Activated CD8-positive, alpha-beta memory T cell treated with anti-CD3 and anti-CD28 coated beads, Interleukin-2, amount 10 ng/mL, durations not matched to agents 7 days and 5 days (primary cell): ENCODE measurements around the gene TEX13A. TPM values are rescaled to one million over a fixed set of nuclear protein-coding genes. Genes with fewer than 3 reads are reported as not detected.

ENCODE experiments used
- ATAC-seq: fragments of 150-1000 bp; cut with Tn5 transposase; one replicate; pipeline ENCODE4 v1.10.0; 2021; ENCODE audit warnings: moderate library complexity
- CTCF ChIA-PET: fragments of 350-600 bp; sonication (Branson Sonifier 250); formaldehyde crosslinking; loops from one replicate; lab custom pipeline; 2021; ENCODE audit warnings: antibody characterized with exemption; lab: Charles Lee
- DNase-seq: peaks from one replicate; pipeline ENCODE4 v3.0.0-alpha.2; 2020
- H3K27ac Mint-ChIP-seq: one replicate; pipeline ENCODE4 v1.8.0; 2021; ENCODE audit warnings: mild to moderate bottlenecking, mixed read lengths
- H3K27me3 Mint-ChIP-seq: one replicate; pipeline ENCODE4 v1.8.0; 2021; ENCODE audit warnings: mixed read lengths
- H3K36me3 Mint-ChIP-seq: one replicate; pipeline ENCODE4 v1.8.0; 2021; ENCODE audit warnings: mild to moderate bottlenecking, mixed read lengths
- H3K4me1 Mint-ChIP-seq: one replicate; pipeline ENCODE4 v1.8.0; 2021; ENCODE audit warnings: mixed read lengths
- H3K4me3 Mint-ChIP-seq: one replicate; pipeline ENCODE4 v1.8.0; 2021; ENCODE audit warnings: mild to moderate bottlenecking, moderate library complexity, mixed read lengths
- H3K9me3 Mint-ChIP-seq: one replicate; pipeline ENCODE4 v1.8.0; 2022; ENCODE audit warnings: low read depth, mixed read lengths
- total RNA-seq, 2 experiments: library from RNA; stranded (reverse); gene quantifications; one replicate each; pipeline ENCODE4 v1.2.3, GENCODE V29; 2021

The TEX13A gene
- total RNA-seq, 2 experiments from 2014 or later = not detected

DNA sequence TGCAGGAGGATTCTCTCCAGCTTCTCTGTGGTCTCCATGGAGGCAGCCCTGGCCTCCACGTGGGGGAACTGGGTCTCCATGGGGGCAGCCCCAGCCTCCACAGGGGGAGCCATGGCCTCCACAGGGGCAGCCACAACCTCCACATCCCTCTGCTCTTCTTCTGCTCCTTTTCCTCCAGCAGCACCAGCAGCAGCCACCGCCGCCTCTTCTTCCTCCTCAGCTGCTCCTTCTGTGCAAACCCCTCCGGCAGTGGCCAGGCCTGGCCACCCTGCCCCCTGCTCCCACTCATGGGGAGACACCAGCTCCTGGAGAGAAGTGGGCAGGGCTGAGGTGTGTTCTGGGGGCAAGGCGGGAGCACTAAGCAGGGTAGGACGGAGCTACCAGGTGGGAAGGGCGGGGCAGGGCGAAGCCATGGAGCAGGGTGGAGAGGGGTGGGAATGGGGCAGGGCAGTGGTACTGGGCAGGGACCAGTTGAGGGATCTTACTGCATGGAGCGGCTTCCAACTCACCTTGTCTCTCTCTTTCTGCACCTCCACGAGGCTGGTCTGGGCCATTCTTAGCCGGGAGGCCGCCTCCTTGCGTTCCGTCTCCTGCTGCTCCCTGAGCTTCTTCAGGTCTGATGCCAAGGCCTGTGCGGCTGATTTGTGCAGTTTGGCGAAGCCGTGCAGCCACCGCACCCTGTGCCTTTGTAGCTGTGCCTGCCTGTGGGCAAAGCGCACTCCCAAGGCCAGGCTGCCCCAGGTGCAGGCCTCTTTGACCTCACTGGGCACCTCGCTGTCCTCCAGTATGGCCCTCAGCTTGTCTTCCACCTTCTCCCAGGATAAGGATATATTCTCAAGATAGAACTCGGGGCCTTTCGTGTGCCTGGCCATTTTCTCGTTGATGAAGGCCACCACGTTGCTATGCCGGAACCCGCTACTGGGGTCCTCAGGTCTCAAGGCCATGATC, 766 bp downstream of the TEX13A start:
- DNase-seq (no peak), ATAC-seq (no peak)
- Mint-ChIP-seq H3K4me3 (no peak overlapping the region), H3K9me3 (no peaks in the 10 kb centered on the region), H3K27ac (no peak overlapping the region), H3K4me1 (no peaks in the 10 kb centered on the region), H3K36me3 (no peaks in the 10 kb centered on the region), H3K27me3 (no peaks in the 10 kb centered on the region)
- CTCF ChIA-PET = no interaction called here

DNA sequence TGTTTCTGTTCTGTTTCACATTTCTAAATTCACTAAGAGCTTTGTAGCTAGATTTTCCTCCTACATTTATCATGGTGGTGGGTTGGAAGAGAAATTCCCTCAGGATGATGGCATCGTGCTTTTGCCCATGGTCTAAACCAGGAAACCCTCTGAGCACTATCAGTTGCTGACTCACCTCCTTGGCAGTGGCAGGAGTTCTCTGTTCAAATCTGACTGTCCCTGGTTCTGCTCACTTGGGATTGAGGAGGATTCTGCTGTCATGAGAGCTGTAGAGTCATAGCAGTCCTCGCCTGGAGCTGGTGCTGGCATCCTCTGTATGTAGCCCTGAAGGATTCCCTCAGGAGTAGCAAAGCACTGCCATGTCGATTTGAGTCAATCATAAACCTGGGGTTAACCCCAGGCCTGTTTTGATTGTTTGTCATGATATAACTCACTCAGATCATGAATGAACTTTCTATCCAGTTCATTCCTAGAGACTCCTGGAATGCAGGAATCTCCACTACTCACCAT, 9.4 kb downstream of the TEX13A start:
- Mint-ChIP-seq H3K27me3 (no peaks in the 10 kb centered on the region), H3K9me3 (no peaks in the 10 kb centered on the region), H3K4me3 (no peak overlapping the region), H3K27ac (no peak overlapping the region), H3K4me1 (no peaks in the 10 kb centered on the region), H3K36me3 (no peaks in the 10 kb centered on the region)
- CTCF ChIA-PET = no interaction called here
- ATAC-seq = no peak
- DNase-seq = no peak

DNA sequence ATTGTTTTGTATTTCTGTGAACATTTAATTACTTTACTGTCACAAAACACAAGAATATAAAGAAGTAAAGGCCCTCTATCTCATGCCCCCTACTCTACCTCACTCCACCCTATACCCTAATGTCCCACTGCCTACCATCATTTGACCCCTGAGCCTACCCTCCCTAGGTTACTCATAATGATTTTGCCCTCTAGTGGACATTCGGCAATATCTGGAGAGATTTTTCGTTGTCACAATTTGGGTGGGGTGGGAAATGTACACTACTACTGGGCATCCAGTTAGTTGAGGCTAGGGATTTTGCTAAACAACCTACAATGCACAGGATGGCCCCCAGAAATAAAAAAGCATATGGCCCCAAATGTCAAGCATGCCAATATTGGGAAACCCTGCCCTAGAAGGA, 10.2 kb downstream of the TEX13A start:
- no peaks in the 10 kb centered on the region for H3K4me1 Mint-ChIP-seq

DNA sequence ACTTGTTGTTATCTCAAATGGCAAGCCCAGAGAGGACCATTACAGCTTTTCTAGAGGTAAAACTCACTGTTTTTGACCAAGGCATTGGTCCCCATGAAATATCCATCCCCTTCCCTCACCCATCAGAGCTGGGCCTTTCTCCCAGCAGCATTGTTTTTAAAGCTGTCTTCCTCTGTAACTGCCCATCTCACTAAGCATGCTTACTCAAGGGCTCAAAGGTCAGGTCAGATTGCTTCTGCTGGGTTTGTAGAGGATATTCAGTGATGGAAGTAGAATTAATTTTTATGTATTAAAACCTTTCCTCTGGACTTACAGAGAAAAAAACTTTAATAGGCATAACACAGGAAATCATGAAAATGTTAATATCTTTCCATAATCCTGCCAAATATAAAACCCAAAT, 11.1 kb downstream of the TEX13A start:
- Mint-ChIP-seq H3K4me1 (no peaks in the 10 kb centered on the region), H3K27ac (no peak overlapping the region), H3K4me3 (no peak overlapping the region), H3K27me3 (no peaks in the 10 kb centered on the region), H3K36me3 (no peaks in the 10 kb centered on the region), H3K9me3 (peaks cover 3% of the 10 kb centered on the region)
- CTCF ChIA-PET = no interaction called here
- ATAC-seq (no peak), DNase-seq (no peak)

More for the DNA sequence above, 10.2 kb downstream of the TEX13A start:
- ATAC-seq (no peak), DNase-seq (no peak)
- H3K4me3 Mint-ChIP-seq = no peak overlapping the region
- no peaks in the 10 kb centered on the region for H3K36me3 Mint-ChIP-seq
- H3K9me3 Mint-ChIP-seq = no peaks in the 10 kb centered on the region
- CTCF ChIA-PET = no interaction called here
- H3K27ac Mint-ChIP-seq = no peak overlapping the region
- H3K27me3 Mint-ChIP-seq = no peaks in the 10 kb centered on the region

DNA sequence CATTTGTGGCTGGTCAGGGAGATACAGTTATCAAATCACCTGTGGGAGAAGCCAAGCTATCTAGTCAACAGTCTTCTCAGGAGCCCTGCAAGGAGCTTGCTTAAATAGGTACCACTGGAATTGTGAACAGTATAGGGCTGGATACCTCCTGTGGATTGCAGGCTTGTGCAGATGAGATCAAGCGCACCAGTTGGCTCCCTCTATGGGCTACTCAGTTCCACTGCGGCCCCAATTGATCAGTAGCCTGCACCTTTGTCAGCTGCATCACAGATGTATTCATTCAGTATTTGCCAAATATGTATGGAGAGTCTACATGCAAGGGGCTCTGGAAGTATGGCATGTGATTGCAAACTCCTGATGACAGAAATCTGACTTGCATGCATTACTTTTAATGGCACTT, 28.6 kb downstream of the TEX13A start:
- no peak for ATAC-seq
- DNase-seq = no peak
- H3K27ac Mint-ChIP-seq = no peak overlapping the region
- no peaks in the 10 kb centered on the region for H3K9me3 Mint-ChIP-seq
- no peak overlapping the region for H3K4me3 Mint-ChIP-seq
- CTCF ChIA-PET = no interaction called here
- H3K36me3 Mint-ChIP-seq = no peaks in the 10 kb centered on the region
- H3K27me3 Mint-ChIP-seq = no peaks in the 10 kb centered on the region
- H3K4me1 Mint-ChIP-seq = no peaks in the 10 kb centered on the region

DNA sequence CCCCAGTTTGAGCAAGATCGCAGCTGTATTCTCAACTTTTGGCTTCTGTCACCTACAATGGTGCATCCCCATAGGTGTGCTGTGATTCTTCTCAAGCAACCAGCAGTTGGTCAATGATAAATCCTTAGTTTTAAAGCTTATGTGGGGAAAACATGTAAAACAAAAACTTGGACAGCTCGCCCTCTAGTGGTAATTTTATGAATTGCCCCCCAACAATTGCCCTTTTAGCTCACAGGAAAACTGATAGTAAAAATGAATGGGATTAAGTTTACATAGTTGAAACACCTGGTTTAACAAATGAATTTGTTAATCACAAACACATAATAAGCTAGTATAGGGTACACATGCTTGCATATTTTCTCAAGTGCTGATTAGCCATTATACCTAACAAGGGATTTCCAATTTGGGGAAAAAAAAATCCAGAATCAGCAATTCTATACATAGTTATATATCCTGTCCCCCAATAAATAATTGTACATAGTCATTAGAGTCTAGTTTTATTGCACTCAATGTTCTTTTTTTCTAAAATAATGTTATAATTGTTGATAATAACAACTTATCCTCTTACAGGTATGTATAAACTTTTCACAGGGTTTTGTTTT, 30.1 kb downstream of the TEX13A start:
- Mint-ChIP-seq H3K9me3 (no peaks in the 10 kb centered on the region), H3K4me1 (no peaks in the 10 kb centered on the region), H3K27me3 (no peaks in the 10 kb centered on the region), H3K4me3 (no peak overlapping the region), H3K36me3 (no peaks in the 10 kb centered on the region), H3K27ac (no peak overlapping the region)
- CTCF ChIA-PET = interaction anchor here (0.7 to 1.2 kb wide), 2 partner anchors 246 to 708 kb away, joined by 3 to 4 read pairs; no protein-coding TSS in a partner anchor
- ATAC-seq (no peak), DNase-seq (no peak)

DNA sequence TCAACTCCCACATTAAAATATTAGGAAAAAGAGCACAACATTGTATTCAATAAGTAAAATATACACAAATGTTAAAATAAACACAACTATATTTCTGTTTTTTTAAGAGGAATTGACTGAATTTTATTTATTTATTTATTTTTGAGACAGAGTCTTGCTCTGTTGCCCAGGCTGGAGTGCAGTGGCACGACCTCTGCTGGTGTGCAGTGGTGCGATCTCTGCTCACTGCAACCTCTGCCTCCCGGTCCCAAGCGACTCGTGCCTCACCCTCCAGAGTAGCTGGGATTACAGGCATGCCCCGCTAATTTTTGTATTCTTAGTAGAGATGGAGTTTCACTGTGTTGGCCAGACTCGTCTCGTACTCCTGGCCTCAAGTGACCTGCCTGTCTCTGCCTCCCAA, 31.4 kb downstream of the TEX13A start:
- Mint-ChIP-seq H3K36me3 (no peaks in the 10 kb centered on the region), H3K4me3 (no peak overlapping the region), H3K27me3 (no peaks in the 10 kb centered on the region), H3K4me1 (no peaks in the 10 kb centered on the region), H3K9me3 (no peaks in the 10 kb centered on the region), H3K27ac (no peak overlapping the region)
- CTCF ChIA-PET = no interaction called here
- no peak for DNase-seq
- ATAC-seq = no peak

DNA sequence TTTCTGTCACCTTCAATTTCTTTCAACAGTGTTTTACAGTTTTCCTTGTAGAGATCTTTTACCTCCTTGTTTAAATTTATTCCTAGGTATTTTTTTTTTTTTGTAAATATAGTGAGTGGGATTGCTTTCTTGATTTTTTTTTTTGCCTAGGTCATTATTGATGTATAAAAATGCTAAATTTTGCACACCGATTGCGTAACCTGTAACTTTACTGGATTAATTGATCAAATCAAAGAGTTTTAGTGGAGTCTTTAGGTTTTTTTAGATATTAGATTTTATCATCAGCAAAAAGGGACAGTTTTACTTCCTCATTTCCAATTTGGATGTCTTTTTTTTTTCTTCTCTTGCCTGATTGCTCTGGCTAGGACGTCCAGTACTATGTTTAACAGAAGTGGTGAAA, 40.9 kb downstream of the TEX13A start:
- ATAC-seq (no peak), DNase-seq (no peak)
- Mint-ChIP-seq H3K4me3 (no peak overlapping the region), H3K27ac (no peak overlapping the region), H3K27me3 (no peaks in the 10 kb centered on the region), H3K36me3 (no peaks in the 10 kb centered on the region), H3K9me3 (no peaks in the 10 kb centered on the region), H3K4me1 (no peaks in the 10 kb centered on the region)
- CTCF ChIA-PET = no interaction called here

DNA sequence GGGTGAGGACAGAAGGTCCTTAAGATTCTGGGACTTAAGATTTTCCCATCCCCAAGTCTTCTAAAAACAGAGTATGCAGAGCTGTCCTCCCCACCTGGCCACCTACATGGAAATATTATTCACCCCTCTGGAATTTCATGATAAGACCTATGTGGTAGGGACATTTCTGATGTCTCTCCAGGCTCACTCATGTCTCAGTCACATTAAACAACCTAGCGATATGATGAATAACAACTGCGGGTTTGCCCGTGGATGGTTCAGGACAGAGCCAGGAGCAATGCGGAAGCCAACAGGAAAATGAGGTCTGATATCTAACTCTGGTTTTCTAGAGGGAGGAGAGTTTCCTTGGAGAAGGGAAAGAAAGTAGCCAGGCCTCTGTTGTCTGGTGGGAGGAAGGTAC, 47.4 kb downstream of the TEX13A start:
- CTCF ChIA-PET = no interaction called here
- H3K27me3 Mint-ChIP-seq = no peaks in the 10 kb centered on the region
- DNase-seq = no peak

More for the DNA sequence above, 47.4 kb downstream of the TEX13A start:
- Mint-ChIP-seq H3K4me1 (no peaks in the 10 kb centered on the region), H3K27ac (no peak overlapping the region), H3K36me3 (no peaks in the 10 kb centered on the region), H3K9me3 (no peaks in the 10 kb centered on the region), H3K4me3 (no peak overlapping the region)
- ATAC-seq = no peak
